Testis (tissue), 3 donors: ENCODE measurements around the gene CADM4. TPM values are rescaled to one million over a fixed set of nuclear protein-coding genes. Genes with fewer than 3 reads are reported as not detected.
"Not testable (repeated sequence)": the region's sequence is repeated elsewhere in the genome, so short reads cannot be mapped to it uniquely, and the experiment has no call there.

Source experiments
- DNase-seq: peaks from one replicate; pipeline ENCODE4 v3.0.0-alpha.2; 2019
- H3K27ac ChIP-seq, 2 donors: fragments of 200-600 bp; sonication (generic); one replicate each; pipeline ENCODE4 v1.5.1; 2019
- H3K27me3 ChIP-seq: fragments of 200-600 bp; sonication (generic); one replicate; pipeline ENCODE4 v1.5.1; 2019
- H3K36me3 ChIP-seq: fragments of 200-600 bp; sonication (generic); one replicate; pipeline ENCODE4 v1.5.1; 2017; ENCODE audit warnings: low read depth; ENCODE audit errors: missing control alignments
- H3K4me1 ChIP-seq: fragments of 200-600 bp; sonication (generic); one replicate; pipeline ENCODE4 v1.5.1; 2019
- H3K4me3 ChIP-seq, 2 donors: fragments of 200-600 bp; sonication (generic); one replicate each; pipeline ENCODE4 v1.5.1; 2017 to 2019
- H3K9me3 ChIP-seq: fragments of 200-600 bp; sonication (generic); one replicate; pipeline ENCODE4 v1.5.1; 2017
- POLR2A ChIP-seq: fragments of 450-650 bp; IDR thresholded peaks from one replicate; pipeline ENCODE4 v1.6.1; 2017; ENCODE audit warnings: antibody characterized with exemption, mild to moderate bottlenecking, moderate library complexity
- WGBS, 2 donors: methylation state at CpG; one replicate each; pipeline ENCODE4 v1.1.5; 2018; 5-methylcytosine and 5-hydroxymethylcytosine counted together
- intact Hi-C: fragments of 100-400 bp; cut with DNase I; formaldehyde crosslinking; loops from one replicate; pipeline ENCODE4 v1.15.1; 2023; ENCODE audit warnings: low total_unique reads
- polyA plus RNA-seq: library from polyadenylated mRNA; stranded (reverse); fragments of 350-450 nt; fragmentation: Illumina TruSeq; extraction: RNeasy Lipid Tissue Mini Kit (QIAGEN cat#74804); gene quantifications from one replicate; pipeline ENCODE4 v1.2.3, GENCODE V29; 2014; ENCODE audit warnings: low read depth, low replicate concordance; ENCODE audit not compliant: insufficient read depth
- total RNA-seq, 2 donors: library from RNA; depleted of rRNA; stranded (reverse); fragments of >200 nt; gene quantifications; one replicate each; pipeline ENCODE4 v1.2.3, GENCODE V29; 2016
- TF ChIP-seq, protein P1 (sequence below), 3 experiments: fragments of 450-650 bp in 2 of 3; fragments of 200-600 bp in 1 of 3; sonication (generic) in 1 of 3; IDR thresholded peaks; one replicate each; pipeline ENCODE4 v1.5.1; 2016 to 2019; ENCODE audit warnings: antibody characterized with exemption in 3 of 3, mild to moderate bottlenecking in 2 of 3, moderate library complexity in 1 of 3

The CADM4 gene
- total and polyA plus RNA-seq, 3 donors from 2014 or later, result 1.5 to 7.8 (median 4.3) TPM

GRCh38 chr19:43607238-43608205, 32.1 kb downstream of the CADM4 start:
- Histone ChIP-seq H3K36me3 (no peaks in the 10 kb centered on the region), H3K4me3 (no peak overlapping the region), H3K4me1 (no peaks in the 10 kb centered on the region), H3K9me3 (no peaks in the 10 kb centered on the region), H3K27me3 (no peaks in the 10 kb centered on the region), H3K27ac (no peak overlapping the region)
- 69 to 73% methylated on average over 26 to 28 of the region's 28 CpGs for WGBS, 2 donors
- intact Hi-C loops, result no loop called here
- no peak for DNase-seq
- no peak for TF ChIP-seq POLR2A
- TF ChIP-seq, protein P1, sequence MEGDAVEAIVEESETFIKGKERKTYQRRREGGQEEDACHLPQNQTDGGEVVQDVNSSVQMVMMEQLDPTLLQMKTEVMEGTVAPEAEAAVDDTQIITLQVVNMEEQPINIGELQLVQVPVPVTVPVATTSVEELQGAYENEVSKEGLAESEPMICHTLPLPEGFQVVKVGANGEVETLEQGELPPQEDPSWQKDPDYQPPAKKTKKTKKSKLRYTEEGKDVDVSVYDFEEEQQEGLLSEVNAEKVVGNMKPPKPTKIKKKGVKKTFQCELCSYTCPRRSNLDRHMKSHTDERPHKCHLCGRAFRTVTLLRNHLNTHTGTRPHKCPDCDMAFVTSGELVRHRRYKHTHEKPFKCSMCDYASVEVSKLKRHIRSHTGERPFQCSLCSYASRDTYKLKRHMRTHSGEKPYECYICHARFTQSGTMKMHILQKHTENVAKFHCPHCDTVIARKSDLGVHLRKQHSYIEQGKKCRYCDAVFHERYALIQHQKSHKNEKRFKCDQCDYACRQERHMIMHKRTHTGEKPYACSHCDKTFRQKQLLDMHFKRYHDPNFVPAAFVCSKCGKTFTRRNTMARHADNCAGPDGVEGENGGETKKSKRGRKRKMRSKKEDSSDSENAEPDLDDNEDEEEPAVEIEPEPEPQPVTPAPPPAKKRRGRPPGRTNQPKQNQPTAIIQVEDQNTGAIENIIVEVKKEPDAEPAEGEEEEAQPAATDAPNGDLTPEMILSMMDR (IDR thresholded peaks at IDR 0.05), result no peak

DNA sequence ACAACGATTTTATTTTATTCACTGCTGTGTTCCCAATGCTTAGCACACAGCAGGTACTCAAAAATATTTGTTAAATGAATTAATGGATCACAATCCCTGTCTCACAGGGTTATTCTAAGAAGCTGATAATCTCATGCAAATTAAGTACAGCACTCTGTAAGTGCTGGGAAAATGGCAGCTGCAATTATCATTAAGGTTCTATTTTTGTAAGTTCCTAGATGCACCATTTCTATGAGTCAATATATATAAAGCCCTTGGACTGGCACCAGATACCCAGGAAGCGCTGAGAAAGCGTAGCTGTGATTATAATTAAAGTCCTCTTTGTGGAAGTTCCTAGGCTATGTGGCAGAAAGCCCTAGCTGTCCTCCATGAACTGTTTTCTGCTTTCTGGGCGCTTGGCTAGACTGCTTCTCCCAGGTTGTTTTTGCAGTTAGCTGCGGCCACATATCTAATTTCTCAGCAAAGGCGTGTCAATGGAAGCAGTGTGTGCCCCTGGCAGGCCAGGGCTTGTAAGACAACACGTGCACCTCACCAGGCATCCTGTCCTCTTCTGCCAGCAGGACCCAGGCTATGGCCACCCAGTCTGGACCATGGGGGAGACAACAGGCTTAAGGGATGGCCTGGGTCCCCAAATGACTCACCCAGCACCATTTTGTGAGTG, 33.0 kb downstream of the CADM4 start:
- Histone ChIP-seq H3K9me3 (no peaks in the 10 kb centered on the region), H3K4me1 (no peaks in the 10 kb centered on the region), H3K4me3 (no peak overlapping the region), H3K27me3 (no peaks in the 10 kb centered on the region), H3K36me3 (no peaks in the 10 kb centered on the region), H3K27ac (no peak overlapping the region)
- no peak for DNase-seq
- intact Hi-C loops, result no loop called here
- no peak for TF ChIP-seq POLR2A
- TF ChIP-seq, protein P1 (IDR thresholded peaks at IDR 0.05), result no peak
- WGBS, 2 donors, result 79 to 82% methylated on average over 7 of the region's 7 CpGs

- Histone ChIP-seq H3K36me3 (no peaks in the 10 kb centered on the region), H3K4me1 (no peaks in the 10 kb centered on the region), H3K9me3 (no peaks in the 10 kb centered on the region), H3K4me3 (no peak overlapping the region), H3K27me3 (no peaks in the 10 kb centered on the region), H3K27ac (no peak overlapping the region)
- TF ChIP-seq, protein P1 (IDR thresholded peaks at IDR 0.05), result no peak
- TF ChIP-seq POLR2A, result no peak
- intact Hi-C loops, result no loop called here
- DNase-seq, result no peak
- WGBS, 2 donors, result 42 to 59% methylated on average over 7 of the region's 7 CpGs
Measured at GRCh38 chr19:43605875-43606568, 33.6 kb downstream of the CADM4 start.

GRCh38 chr19:43600326-43600725, 39.3 kb downstream of the CADM4 start:
- 76 to 77% methylated on average over 5 of the region's 5 CpGs for WGBS, 2 donors
- peaks cover 14% of the 10 kb centered on the region for H3K4me1 ChIP-seq
- intact Hi-C loops, H3K27me3 ChIP-seq, H3K27ac ChIP-seq, H3K36me3 ChIP-seq, DNase-seq, H3K9me3 ChIP-seq, H3K4me3 ChIP-seq: not testable (repeated sequence)
